HCT116 (cell line): ENCODE results near the gene CNFN. TPM values are rescaled to one million over a fixed set of nuclear protein-coding genes. Genes with fewer than 3 reads are reported as not detected.

ENCODE experiments used
- ATAC-seq: fragments of 200-7000 bp; cut with Tn5 transposase; 2 replicates; pipeline ENCODE4 v1.9.1; 2020; ENCODE audit warnings: mild to moderate bottlenecking, moderate library complexity
- BruUV-seq: library from RNA; stranded (reverse); fragments of 400-500 nt; replicated peaks from 2 replicates; lab custom pipeline; 2021; lab: Mats Ljungman, UMichigan
- CTCF ChIA-PET: fragments of 300-600 bp; sonication (Branson Sonifier 250); formaldehyde crosslinking; loops from one replicate; lab custom pipeline; 2021; ENCODE audit warnings: antibody characterized with exemption; lab: Charles Lee
- POLR2A ChIA-PET: fragments of 300-600, 350-600 bp; sonication (Branson Sonifier 250); formaldehyde crosslinking; loops from one replicate; lab custom pipeline; 2021; ENCODE audit warnings: antibody characterized with exemption; lab: Charles Lee
- RAD21 ChIA-PET, 2 experiments: fragments of 300-600 bp; sonication (Branson Sonifier 250); formaldehyde crosslinking; loops; one replicate each; lab custom pipeline; 2023; ENCODE audit warnings: low total read pairs in 2 of 2; ENCODE audit not compliant: uncharacterized antibody in 2 of 2, unreplicated experiment in 2 of 2, low non-redundant PET in 1 of 2; lab: Charles Lee
- DNase-seq: peaks from one replicate; pipeline ENCODE4 v3.0.0-alpha.2; 2010; ENCODE audit warnings: low read depth, low spot score
- H2AFZ ChIP-seq: fragments of 200-600 bp; shearing (Covaris generic), sonication (generic); 2 replicates; pipeline ENCODE4 v1.6.1; 2017; ENCODE audit warnings: low read depth, mixed run types, mixed read lengths, antibody characterized with exemption, low read length; ENCODE audit not compliant: poor library complexity, severe bottlenecking
- H3K27ac ChIP-seq: 2 replicates; pipeline ENCODE4 v1.5.1; 2012; ENCODE audit warnings: low read depth, low read length
- H3K27me3 ChIP-seq: fragments of 200-600 bp; sonication (generic); 2 replicates; pipeline ENCODE4 v1.6.1; 2016; ENCODE audit warnings: mixed run types, low read length, mixed read lengths; ENCODE audit not compliant: insufficient read depth
- H3K36me3 ChIP-seq, 2 experiments: fragments of 200-500 bp in 1 of 2; fragments of 200-600 bp in 1 of 2; sonication (Bioruptor generic) in 1 of 2; sonication (generic) in 1 of 2; 2 replicates each; pipeline versions ENCODE4 v1.5.1 to v1.6.1; 2014 to 2016; ENCODE audit warnings: low read length in 2 of 2, inconsistent platforms in 1 of 2, mixed read lengths in 1 of 2, mixed run types in 1 of 2; ENCODE audit not compliant: insufficient read depth in 2 of 2, control insufficient read depth in 1 of 2
- H3K4me1 ChIP-seq, 2 experiments: fragments of 200-600 bp in 1 of 2; sonication (generic) in 1 of 2; 2 replicates each; pipeline versions ENCODE4 v1.5.1 to v1.6.1; 2012 to 2017; ENCODE audit warnings: low read length in 2 of 2, inconsistent platforms in 1 of 2, mild to moderate bottlenecking in 1 of 2, mixed read lengths in 1 of 2, mixed run types in 1 of 2, moderate library complexity in 1 of 2; ENCODE audit not compliant: insufficient read depth in 2 of 2, control insufficient read depth in 1 of 2
- H3K4me2 ChIP-seq: fragments of 200-600 bp; sonication (generic); 2 replicates; pipeline ENCODE4 v1.6.1; 2017; ENCODE audit warnings: mixed run types, low read length, mixed read lengths
- H3K4me3 ChIP-seq, 2 experiments: fragments of 200-600 bp in 1 of 2; sonication (generic) in 1 of 2; replicated peaks in 1 of 2; 2 replicates each; pipeline ENCODE4 v1.5.1; 2011 to 2016; ENCODE audit warnings: low read length in 2 of 2, control low read depth in 1 of 2, low read depth in 1 of 2, mild to moderate bottlenecking in 1 of 2, mixed read lengths in 1 of 2, mixed run types in 1 of 2
- H3K79me2 ChIP-seq: fragments of 200-600 bp; sonication (generic); 2 replicates; pipeline ENCODE4 v1.6.1; 2017; ENCODE audit warnings: mild to moderate bottlenecking, mixed run types, low read length, moderate library complexity, mixed read lengths; ENCODE audit not compliant: insufficient read depth
- H3K9ac ChIP-seq: fragments of 200-600 bp; sonication (generic); 2 replicates; pipeline ENCODE4 v1.6.1; 2016; ENCODE audit warnings: low read length, mixed read lengths
- H3K9me2 ChIP-seq: fragments of 200-600 bp; sonication (generic), shearing (Covaris generic); 2 replicates; pipeline ENCODE4 v1.6.1; 2017; ENCODE audit warnings: mixed run types, mild to moderate bottlenecking, moderate library complexity; ENCODE audit not compliant: insufficient read depth
- H3K9me3 ChIP-seq, 2 experiments: fragments of 200-500 bp in 1 of 2; fragments of 200-600 bp in 1 of 2; sonication (Bioruptor generic) in 1 of 2; sonication (generic) in 1 of 2; 2 replicates each; pipeline ENCODE4 v1.6.1; 2014 to 2017; ENCODE audit warnings: low read length in 2 of 2, mixed read lengths in 2 of 2, inconsistent platforms in 1 of 2, low read depth in 1 of 2, mild to moderate bottlenecking in 1 of 2, mixed run types in 1 of 2, moderate library complexity in 1 of 2; ENCODE audit not compliant: control insufficient read depth in 1 of 2, insufficient read depth in 1 of 2
- H4K20me1 ChIP-seq: fragments of 200-600 bp; sonication (generic), shearing (Covaris generic); 2 replicates; pipeline ENCODE4 v1.6.1; 2017; ENCODE audit warnings: mixed run types, mild to moderate bottlenecking, moderate library complexity; ENCODE audit not compliant: insufficient read depth
- CBX3 ChIP-seq: IDR thresholded peaks from 2 replicates; pipeline ENCODE4 v1.6.1; 2012; ENCODE audit warnings: low read depth
- CEBPB ChIP-seq: IDR thresholded peaks from 2 replicates; pipeline ENCODE4 v1.6.1; 2012; ENCODE audit warnings: low read depth
- CTCF ChIP-seq, 3 experiments: fragments of 200-600 bp in 1 of 3; sonication (generic) in 1 of 3; IDR thresholded peaks in 2 of 3; conservative IDR thresholded peaks in 1 of 3; 2 replicates each; pipeline ENCODE4 v1.5.1; 2012 to 2017; ENCODE audit warnings: low read depth in 2 of 3, low read length in 2 of 3, antibody characterized with exemption in 1 of 3, borderline replicate concordance in 1 of 3, control low read depth in 1 of 3, mild to moderate bottlenecking in 1 of 3, mixed read lengths in 1 of 3, mixed run types in 1 of 3, moderate library complexity in 1 of 3; ENCODE audit not compliant: insufficient read depth in 1 of 3
- EZH2 ChIP-seq: fragments of 200-600 bp; sonication (generic); IDR thresholded peaks from 2 replicates; pipeline ENCODE4 v1.6.1; 2017; ENCODE audit warnings: antibody characterized with exemption, mixed run types
- EZH2phosphoT487 ChIP-seq: fragments of 200-600 bp; IDR thresholded peaks from 2 replicates; pipeline ENCODE4 v1.6.1; 2018; ENCODE audit warnings: antibody characterized with exemption, borderline replicate concordance
- FOSL1 ChIP-seq: IDR thresholded peaks from 2 replicates; pipeline ENCODE4 v1.6.1; 2012; ENCODE audit warnings: low read depth
- JUND ChIP-seq: IDR thresholded peaks from 2 replicates; pipeline ENCODE4 v1.6.1; 2012
- MAX ChIP-seq: IDR thresholded peaks from 2 replicates; pipeline ENCODE4 v1.6.1; 2012
- POLR2A ChIP-seq: IDR thresholded peaks from 2 replicates; pipeline ENCODE4 v1.7.0; 2011; ENCODE audit warnings: borderline replicate concordance; ENCODE audit not compliant: insufficient read depth, insufficient read length; ENCODE audit errors: extremely low read depth
- SIN3A ChIP-seq: IDR thresholded peaks from 2 replicates; pipeline ENCODE4 v1.6.1; 2012; ENCODE audit warnings: low read depth
- SRF ChIP-seq: IDR thresholded peaks from 2 replicates; pipeline ENCODE4 v1.6.1; 2012; ENCODE audit warnings: low read depth
- YY1 ChIP-seq: IDR thresholded peaks from 2 replicates; pipeline ENCODE4 v1.6.1; 2011; ENCODE audit warnings: low read length, low read depth, moderate library complexity, mild to moderate bottlenecking; ENCODE audit not compliant: insufficient replicate concordance; ENCODE audit errors: extremely low read depth
- ZBTB33 ChIP-seq: IDR thresholded peaks from 2 replicates; pipeline ENCODE4 v1.6.1; 2011; ENCODE audit warnings: mild to moderate bottlenecking, low read length, moderate library complexity; ENCODE audit not compliant: insufficient replicate concordance; ENCODE audit errors: extremely low read depth
- ZNF274 ChIP-seq: fragments of 200-500 bp; sonication (Bioruptor generic); IDR thresholded peaks from 2 replicates; pipeline ENCODE4 v1.6.1; 2014; ENCODE audit warnings: mild to moderate bottlenecking, low read depth, low read length, inconsistent platforms
- intact Hi-C: fragments of 100-400 bp; cut with micrococcal nuclease; formaldehyde crosslinking; loops from 2 replicates; pipeline ENCODE4 v1.10.0; 2022
- total RNA-seq: library from RNA; stranded (reverse); gene quantifications from one replicate; pipeline ENCODE4 v1.2.1, GENCODE V29; 2021; ENCODE audit not compliant: unreplicated experiment

The CNFN gene
- total RNA-seq, 1 experiment from 2014 or later: 13.9 TPM

DNA sequence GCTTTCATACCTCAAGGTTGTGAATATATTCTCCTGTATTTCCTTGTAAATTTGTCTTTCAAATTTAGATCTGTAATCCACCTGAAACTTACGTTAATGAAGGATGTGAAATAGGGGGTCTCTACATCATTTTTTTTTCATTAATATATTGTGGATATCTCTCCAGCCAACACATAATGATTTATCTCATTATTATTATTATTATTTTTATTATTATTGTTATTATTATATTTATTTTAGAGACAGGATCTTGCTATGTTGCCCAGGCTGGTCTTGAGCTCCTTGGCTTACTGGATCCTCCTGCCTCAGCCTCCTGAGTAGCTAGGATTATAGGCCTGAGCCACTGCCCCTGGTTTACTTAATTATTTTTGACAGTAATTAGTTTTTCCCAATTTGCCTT lies 41.4 kb upstream of the CNFN start:
- intact Hi-C loops: no loop called here
- H3K4me3 ChIP-seq: no peak overlapping the region
- H3K4me1 ChIP-seq: peaks cover 6 to 12% of the 10 kb centered on the region in 2 experiments
- no peak overlapping the region for H3K4me2 ChIP-seq
- H3K27me3 ChIP-seq: no peaks in the 10 kb centered on the region
- no peak overlapping the region for H2AFZ ChIP-seq
- no peaks in the 10 kb centered on the region for H3K79me2 ChIP-seq
- no peaks in the 10 kb centered on the region for H3K9me2 ChIP-seq
- BruUV-seq: no TSS peak
- no peaks in the 10 kb centered on the region for H3K36me3 ChIP-seq
- H3K9me3 ChIP-seq: no peaks in the 10 kb centered on the region
- H3K27ac ChIP-seq: no peak overlapping the region
- no peaks in the 10 kb centered on the region for H4K20me1 ChIP-seq
- CTCF ChIA-PET: interaction anchor here (2.7 kb wide), 1 partner anchor 9 kb away, joined by 10 read pairs; no protein-coding TSS in a partner anchor
- H3K9ac ChIP-seq: no peak overlapping the region
- RAD21 ChIA-PET: no interaction called here
- no peak for ATAC-seq
- no peak for DNase-seq
- no peak for TF ChIP-seq SRF
- no peak for TF ChIP-seq FOSL1
- no peak for TF ChIP-seq CBX3
- POLR2A ChIA-PET: interaction anchor here (2.4 kb wide), 1 partner anchor 8 kb away, joined by 5 read pairs; no protein-coding TSS in a partner anchor

GRCh38 chr19:42428676-42429075 lies 38.6 kb upstream of the CNFN start:
- intact Hi-C loops: no loop called here
- CTCF ChIA-PET: interaction anchor here (1.7 kb wide), 1 partner anchor 12 kb away, joined by 4 read pairs; no protein-coding TSS in a partner anchor
- no peak for TF ChIP-seq SRF
- TF ChIP-seq ZNF274: no peak
- no peak for TF ChIP-seq MAX
- no peak for TF ChIP-seq CBX3
- no peak for TF ChIP-seq EZH2
- no peak for TF ChIP-seq YY1
- TF ChIP-seq ZBTB33: no peak
- TF ChIP-seq CEBPB: no peak
- no peak for TF ChIP-seq EZH2phosphoT487
- no peak for TF ChIP-seq SIN3A
- TF ChIP-seq POLR2A: no peak
- no peak for TF ChIP-seq JUND
- no peak for TF ChIP-seq CTCF (IDR thresholded peaks at IDR 0.05 in 2 of 3, conservative IDR thresholded peaks at IDR 0.05 in 1 of 3; ENCODE audit: borderline replicate concordance in 1 of 3, insufficient read depth in 1 of 3, low read depth in 2 of 3, low read length in 2 of 3)

More at GRCh38 chr19:42428676-42429075, 38.6 kb upstream of the CNFN start:
- no peaks in the 10 kb centered on the region for H3K9me3 ChIP-seq
- DNase-seq (no peak), ATAC-seq (no peak)
- no peak overlapping the region for H2AFZ ChIP-seq
- no peak overlapping the region for H3K4me3 ChIP-seq
- H4K20me1 ChIP-seq: no peaks in the 10 kb centered on the region
- no TSS peak for BruUV-seq
- H3K4me1 ChIP-seq: peaks cover 9 to 19% of the 10 kb centered on the region in 2 experiments
- no peak overlapping the region for H3K4me2 ChIP-seq
- H3K27me3 ChIP-seq: no peaks in the 10 kb centered on the region
- H3K27ac ChIP-seq: no peak overlapping the region
- H3K79me2 ChIP-seq: no peaks in the 10 kb centered on the region
- no peaks in the 10 kb centered on the region for H3K9me2 ChIP-seq
- H3K9ac ChIP-seq: no peak overlapping the region
- H3K36me3 ChIP-seq: no peaks in the 10 kb centered on the region
- ChIA-PET POLR2A (no interaction called here), RAD21 (no interaction called here)
